Fibroblast of peridontal ligament (primary cell): ENCODE data around the gene CDH20.
A peak's percentile ranks its signal among the peaks of the same experiment; 100 is the strongest.

Experiments used
- DNase-seq: peaks from one replicate; pipeline ENCODE4 v3.0.0-alpha.2; 2010; ENCODE audit errors: extremely low read depth

CDH20 gene

GRCh38 chr18:61575419-61575818, 242.2 kb downstream of the CDH20 start:
- no peak for DNase-seq

DNA sequence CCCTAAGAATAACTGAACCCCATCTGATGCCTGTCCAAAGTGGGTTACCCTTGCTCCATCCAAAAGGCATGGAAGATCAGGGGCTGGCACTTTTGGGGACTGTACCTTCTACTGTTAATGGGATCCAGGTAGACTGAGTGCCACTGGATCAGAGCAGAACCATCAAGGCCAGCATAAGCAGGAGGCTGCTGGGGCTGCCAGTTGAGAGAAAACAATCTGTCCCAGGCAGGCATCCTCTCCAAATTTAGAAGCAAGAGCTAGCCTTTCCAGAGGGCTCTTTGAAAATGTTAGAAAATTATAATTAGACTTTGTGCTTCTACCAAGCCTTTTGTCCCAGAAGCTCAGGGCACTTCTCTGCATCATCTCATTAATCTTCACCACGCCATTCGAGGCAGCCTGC, 245.6 kb downstream of the CDH20 start:
- DNase-seq = no peak

DNA sequence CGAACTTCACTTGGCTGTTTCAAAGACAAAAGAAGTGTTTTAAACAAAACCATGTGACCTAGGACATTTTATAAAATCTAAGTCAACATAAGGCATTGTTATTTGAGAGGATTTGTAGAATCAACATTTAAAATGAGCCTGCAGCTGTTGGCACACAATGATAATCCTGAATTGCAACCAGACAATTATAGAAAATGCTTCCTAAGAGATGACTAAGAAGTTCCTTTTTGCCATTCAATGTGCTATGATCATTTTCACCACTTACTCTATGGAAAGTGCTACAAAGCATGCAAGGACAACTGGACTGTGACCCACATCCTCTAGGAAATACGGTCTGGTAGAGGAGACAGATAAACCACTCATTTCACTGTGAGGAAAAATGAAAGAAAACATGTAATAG, 246.4 kb downstream of the CDH20 start:
- DNase-seq = peak; percentile 61

DNA sequence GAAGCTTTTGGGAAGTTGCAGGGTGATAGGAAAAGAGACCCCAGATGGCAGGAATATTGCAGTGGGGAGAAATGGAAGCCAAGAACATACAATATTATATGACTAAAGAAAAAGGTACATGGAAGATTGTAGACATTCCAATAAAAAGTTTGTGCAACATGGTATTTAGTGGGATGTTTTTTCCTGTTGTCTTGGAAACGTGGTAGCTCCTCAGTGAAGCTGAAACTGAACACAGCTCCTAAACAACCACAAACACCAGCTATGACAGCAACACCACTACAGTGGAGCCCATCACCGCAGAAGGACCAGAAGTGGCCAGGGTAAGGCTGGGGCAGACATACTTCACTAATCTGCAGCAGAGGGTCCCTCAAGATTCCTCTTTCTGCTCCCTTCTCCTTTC, 246.8 kb downstream of the CDH20 start:
- DNase-seq = no peak

- DNase-seq = peak; percentile 52
Measured at GRCh38 chr18:61581578-61582201, 248.5 kb downstream of the CDH20 start.

- no peak for DNase-seq
Measured at GRCh38 chr18:61582202-61582710, 249.0 kb downstream of the CDH20 start.

GRCh38 chr18:61583548-61583947, 250.3 kb downstream of the CDH20 start:
- DNase-seq = no peak

DNA sequence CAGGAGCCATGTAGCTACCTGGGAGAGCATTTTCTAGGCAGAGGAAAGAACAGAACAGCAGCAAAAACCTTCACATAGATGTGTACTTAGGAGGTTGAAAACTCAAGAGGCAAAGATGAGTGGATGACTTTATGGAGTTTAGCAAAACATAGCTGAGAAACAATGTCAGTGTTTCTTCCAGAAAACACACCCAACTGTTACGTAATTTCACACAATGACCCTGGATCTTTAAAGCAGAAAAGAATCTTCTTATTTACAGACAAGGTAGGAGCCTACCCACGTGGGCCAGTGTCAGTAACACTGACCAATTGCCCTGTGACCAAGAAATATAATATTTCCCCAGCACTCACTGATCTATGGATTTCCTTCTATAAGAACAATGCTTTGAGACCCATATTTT, 254.6 kb downstream of the CDH20 start:
- DNase-seq = no peak

DNA sequence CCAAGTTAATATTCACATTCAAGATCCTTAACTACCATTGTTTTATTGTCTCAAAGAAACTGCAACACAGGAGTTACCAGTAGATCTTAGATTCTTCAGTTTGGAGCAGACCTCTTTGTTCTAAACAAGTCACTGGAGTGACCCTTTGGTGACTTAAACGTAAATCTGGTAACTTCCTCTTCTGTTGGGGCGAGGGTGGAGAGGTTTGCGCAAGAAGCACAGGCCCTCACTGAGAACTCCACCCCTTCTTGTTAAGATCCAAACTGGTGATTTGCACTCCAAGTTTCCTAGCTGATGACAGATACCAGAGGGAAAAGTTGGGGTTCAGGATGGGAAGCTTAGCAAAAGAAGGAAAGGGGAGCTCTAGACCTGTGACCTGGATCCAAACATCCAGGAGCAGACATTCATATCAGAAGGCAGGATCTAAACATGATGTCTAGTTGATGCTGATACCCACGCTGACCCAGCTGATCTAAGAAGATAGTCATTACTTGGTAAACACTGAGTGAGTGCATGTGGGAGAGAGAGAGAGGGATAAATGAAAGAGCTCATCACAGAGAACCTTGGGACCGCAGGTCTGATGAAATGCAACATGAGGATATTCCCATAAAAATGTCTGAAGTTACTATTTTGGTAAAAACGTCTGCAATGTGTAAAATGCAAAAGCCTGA, 256.0 kb downstream of the CDH20 start:
- DNase-seq = no peak

DNA sequence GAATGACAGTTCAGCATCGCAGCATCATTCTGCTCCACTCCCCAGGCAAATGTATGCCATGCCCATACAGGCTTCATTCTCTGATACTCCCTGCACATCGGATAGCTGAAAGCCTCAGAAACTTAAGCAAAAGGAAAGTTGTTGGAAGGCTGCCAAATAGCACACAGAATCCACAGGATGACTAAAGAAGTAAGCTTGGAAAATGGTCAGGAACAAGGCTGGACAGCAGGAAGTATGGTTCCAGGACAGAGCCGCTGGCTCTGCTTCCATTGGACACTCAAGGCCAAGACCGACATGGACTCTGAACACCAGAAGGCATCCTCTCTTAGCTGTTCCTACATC, 256.5 kb downstream of the CDH20 start:
- peak; percentile 80 for DNase-seq

- no peak for DNase-seq
Measured at GRCh38 chr18:61591253-61591652, 258.0 kb downstream of the CDH20 start.

- peak; percentile 35 for DNase-seq
Measured at GRCh38 chr18:61595615-61596251, 262.5 kb downstream of the CDH20 start.

GRCh38 chr18:61596296-61596695, 263.1 kb downstream of the CDH20 start:
- peak; percentile 91 for DNase-seq

- peak; percentile 29 for DNase-seq
Measured at GRCh38 chr18:61597316-61597715, 264.1 kb downstream of the CDH20 start.

GRCh38 chr18:61600422-61600821, 267.2 kb downstream of the CDH20 start:
- no peak for DNase-seq

DNA sequence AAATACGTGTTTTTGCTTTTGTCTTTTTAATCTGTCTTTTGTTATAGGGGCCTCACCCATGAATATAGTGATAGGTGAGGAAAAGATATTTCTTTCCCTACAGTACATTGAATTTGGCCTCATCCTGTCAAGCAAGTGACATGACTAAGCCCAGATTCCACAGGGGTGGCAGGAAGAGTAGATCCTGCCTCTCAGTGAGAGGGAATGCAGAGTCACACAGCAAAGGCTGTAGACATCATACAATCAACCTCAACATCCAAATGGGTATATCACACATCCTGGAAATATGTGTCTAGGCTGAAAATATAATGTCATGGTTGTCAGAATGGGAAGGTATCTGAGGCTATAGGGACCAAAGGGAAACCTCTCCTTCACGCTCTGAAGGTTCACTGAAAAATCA, 269.6 kb downstream of the CDH20 start:
- no peak for DNase-seq
